ENCODE measurements around the gene ARIH1. TPM values are rescaled to one million over a fixed set of nuclear protein-coding genes. Genes with fewer than 3 reads are reported as not detected.

ARIH1 gene, protein sequence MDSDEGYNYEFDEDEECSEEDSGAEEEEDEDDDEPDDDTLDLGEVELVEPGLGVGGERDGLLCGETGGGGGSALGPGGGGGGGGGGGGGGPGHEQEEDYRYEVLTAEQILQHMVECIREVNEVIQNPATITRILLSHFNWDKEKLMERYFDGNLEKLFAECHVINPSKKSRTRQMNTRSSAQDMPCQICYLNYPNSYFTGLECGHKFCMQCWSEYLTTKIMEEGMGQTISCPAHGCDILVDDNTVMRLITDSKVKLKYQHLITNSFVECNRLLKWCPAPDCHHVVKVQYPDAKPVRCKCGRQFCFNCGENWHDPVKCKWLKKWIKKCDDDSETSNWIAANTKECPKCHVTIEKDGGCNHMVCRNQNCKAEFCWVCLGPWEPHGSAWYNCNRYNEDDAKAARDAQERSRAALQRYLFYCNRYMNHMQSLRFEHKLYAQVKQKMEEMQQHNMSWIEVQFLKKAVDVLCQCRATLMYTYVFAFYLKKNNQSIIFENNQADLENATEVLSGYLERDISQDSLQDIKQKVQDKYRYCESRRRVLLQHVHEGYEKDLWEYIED
- total RNA-seq: 41.0 and 58.9 TPM in 2 replicates

DNA sequence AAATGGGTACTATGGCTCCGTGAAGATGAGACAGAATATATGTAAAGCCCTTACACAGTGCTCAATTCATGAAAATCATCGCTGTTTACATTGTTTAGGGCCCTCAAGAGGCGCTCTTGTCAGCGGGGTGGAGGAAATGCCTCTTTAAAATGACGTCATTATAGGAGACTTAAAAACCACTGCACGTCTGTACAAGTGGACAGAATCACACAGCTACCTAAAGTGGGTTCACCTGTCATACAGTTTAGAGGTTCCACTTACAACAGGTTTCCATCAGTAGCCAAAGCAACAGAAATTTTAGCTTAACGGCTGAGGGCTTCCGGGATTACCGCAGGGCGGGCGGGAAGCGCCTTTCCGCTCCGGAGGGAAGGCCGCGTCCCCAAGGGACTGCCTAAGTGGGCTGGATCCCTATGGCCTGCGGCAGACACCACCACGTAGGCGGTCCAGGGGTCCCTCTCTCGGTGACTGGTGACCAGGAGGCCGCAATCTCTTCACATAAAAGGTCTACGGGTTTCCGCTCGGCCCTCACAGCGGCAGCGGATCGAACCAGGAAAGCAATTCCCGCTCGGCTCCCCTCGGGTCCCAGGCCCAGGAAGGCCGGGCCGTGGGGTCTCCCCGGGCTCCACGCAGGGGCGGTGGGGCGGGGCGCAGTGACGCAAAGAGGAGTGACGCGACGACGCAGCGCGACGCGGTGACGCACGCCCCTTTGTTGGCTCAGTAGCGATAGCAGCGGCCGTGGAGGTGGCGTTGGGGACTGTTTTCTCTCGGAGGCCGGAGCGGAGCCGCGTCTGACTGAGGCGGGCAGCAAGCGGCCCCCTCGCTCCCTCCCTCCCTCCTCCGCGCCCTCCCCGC lies at the start of gene ARIH1:
Gene ARIH1 (plus strand): TSS at position 717 of the 852 bp plus-strand sequence. CDS start 310 bp downstream, outside the sequence.

Other genes starting within 250 kb of the ARIH1 start
- 2,153 and 2,968 TPM in 2 replicates for gene PKM, start 243.1 kb upstream of the ARIH1 start, total RNA-seq
- 31.7 and 35.2 TPM in 2 replicates for gene PARP6, start 201.8 kb upstream of the ARIH1 start, total RNA-seq
- 0.16 and 0.36 TPM in 2 replicates for gene CELF6, start 154.2 kb upstream of the ARIH1 start, total RNA-seq
- 86.3 and 97.0 TPM in 2 replicates for gene HEXA, start 98.3 kb upstream of the ARIH1 start, total RNA-seq
- not detected in 2 replicates for gene TMEM202, start 76.0 kb upstream of the ARIH1 start, total RNA-seq
- gene GOLGA6B, start 180.4 kb downstream of the ARIH1 start, total RNA-seq: not detected in 2 replicates
- gene HIGD2B, start 211.9 kb downstream of the ARIH1 start, total RNA-seq: not detected in 2 replicates
- 28.9 and 33.8 TPM in 2 replicates for gene BBS4, start 211.9 kb downstream of the ARIH1 start, total RNA-seq